GM18909 (cell line): Measurements from ENCODE around the gene NAALADL2.

Experiments
- ATAC-seq: cut with Tn5 transposase; IDR thresholded peaks from one replicate; pipeline ENCODE4 v1.9.1; 2021; ENCODE audit warnings: mild to moderate bottlenecking; ENCODE audit not compliant: unreplicated experiment, poor library complexity

NAALADL2 gene

GRCh38 chr3:174859114-174859735 is at the start of gene NAALADL2:
Gene NAALADL2 (plus strand): TSS chr3:174859334.
- ATAC-seq = no peak

DNA sequence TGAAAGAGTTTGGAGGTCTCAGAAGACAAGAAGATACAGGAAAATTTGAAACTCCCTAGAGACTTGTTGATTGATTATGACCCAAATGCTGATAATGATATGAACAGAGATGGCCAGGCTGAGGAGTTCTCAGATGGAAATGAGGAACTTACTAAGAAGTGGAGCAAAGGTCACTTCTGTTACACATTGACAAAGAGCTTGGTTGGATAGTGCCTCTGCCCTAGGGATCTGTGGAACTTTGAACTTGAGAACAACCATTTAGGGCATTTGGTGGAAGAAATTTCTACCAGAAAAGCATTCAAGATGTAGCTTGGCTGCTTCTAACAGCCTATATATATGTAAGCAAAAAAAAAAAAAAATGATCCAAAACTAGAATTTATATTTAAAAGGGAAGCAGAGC is 48.9 kb upstream of the NAALADL2 start:
- ATAC-seq = no peak

- no peak for ATAC-seq
These were observed 46.8 kb upstream of the NAALADL2 start for GRCh38 chr3:174812172-174812862.

- no peak for ATAC-seq
These were observed 43.4 kb upstream of the NAALADL2 start for GRCh38 chr3:174815750-174816149.

GRCh38 chr3:174820885-174821284 is 38.2 kb upstream of the NAALADL2 start:
- no peak for ATAC-seq

- ATAC-seq = no peak
These were observed 37.7 kb upstream of the NAALADL2 start for GRCh38 chr3:174821477-174821876.

DNA sequence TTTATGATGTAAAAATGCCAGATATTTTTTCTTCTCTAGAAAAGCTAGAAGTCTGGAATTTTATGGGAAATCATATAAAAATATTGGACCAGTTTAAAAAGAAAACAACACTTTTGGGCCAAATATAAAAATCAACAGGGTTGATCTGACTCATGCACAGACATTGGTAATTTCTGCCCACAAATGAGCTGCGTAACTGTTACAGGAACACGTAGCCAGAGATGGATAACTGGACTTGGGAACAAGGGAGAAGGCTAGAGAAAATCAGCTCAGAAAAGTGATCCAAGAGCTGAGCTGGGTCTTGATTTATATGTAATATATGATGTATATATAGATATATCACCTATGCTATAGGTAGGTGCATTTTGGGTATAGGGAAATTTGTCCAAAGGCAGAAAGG is 36.8 kb upstream of the NAALADL2 start:
- ATAC-seq = no peak

- no peak for ATAC-seq
These were observed 33.1 kb upstream of the NAALADL2 start for GRCh38 chr3:174826069-174826468.

DNA sequence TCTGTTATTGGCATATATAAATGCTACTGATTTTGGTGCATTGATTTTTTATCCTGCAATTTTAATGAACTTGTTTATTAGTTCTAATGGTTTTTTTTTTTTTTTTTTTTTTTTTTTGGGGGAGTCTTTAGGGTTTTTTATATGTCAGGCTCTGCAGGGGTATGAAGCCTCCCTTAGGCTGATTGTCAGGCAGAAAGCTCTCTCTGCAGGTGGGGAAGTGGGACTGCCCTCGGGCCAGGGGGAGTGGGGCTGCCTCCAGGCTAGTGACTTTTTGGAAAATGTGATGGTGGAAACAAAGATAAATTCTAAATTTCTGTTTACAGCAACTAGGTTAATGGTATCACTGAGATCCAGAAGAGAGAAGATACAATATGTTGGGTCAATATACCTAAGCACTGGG is 14.4 kb upstream of the NAALADL2 start:
- no peak for ATAC-seq

DNA sequence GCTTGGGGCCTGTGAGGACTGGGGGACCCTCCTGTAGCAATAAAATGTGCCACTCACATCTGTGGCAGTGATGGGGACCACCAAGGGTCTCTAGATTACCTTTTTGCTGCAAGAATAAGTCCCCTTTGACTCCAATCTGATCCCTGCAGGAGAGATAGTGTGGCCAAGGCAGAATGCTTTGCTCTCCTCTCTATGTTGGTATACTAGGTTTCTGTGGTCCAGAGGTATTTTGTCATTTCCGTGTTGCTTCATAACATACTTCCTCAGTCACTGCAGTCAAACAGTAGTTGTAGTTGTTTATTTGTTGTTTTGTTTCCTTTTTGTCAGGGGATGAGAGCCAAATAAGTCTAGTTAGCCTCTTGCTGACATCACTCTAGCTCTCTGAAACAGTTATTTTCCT is 13.1 kb upstream of the NAALADL2 start:
- ATAC-seq = no peak

DNA sequence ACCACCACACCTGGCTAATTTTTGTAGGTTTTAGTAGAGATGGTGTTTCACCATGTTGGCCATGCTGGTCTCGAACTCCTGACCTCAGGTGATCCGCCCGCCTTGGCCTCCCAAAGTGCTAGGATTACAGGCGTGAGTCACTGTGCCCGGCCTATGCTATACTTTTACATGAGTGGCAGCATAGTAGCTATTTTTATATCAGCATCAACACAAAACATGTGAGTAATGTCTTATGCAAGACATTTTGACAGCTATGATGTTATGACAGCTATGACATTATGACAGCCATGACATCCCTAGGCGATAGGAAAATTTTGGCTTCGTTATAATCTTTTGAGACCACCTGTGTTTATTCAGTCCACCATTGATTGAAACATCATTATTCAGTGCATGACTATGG is 4.1 kb upstream of the NAALADL2 start:
- no peak for ATAC-seq

- no peak for ATAC-seq
These were observed 1.8 kb upstream of the NAALADL2 start for GRCh38 chr3:174857301-174857700.

GRCh38 chr3:174858353-174858752 is 781 bp upstream of the NAALADL2 start:
- ATAC-seq = no peak

DNA sequence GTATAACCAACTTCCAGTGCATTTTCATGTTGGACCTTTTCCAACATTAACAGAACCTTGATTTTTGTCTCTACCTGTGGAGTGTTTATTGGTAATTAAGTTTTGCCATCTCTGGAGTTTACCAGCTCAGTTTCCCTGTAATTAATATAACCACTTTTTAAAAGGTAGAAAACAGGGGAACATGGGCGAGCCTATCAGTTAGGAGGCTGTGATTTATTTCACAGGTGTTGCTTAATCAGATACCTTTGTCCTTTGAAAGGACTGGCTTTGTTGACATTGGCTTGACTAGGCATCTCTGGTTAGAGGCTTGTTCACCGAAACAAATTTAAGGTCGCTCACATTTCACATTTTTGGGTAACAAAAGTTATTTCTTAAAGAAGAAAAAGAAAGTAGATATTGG is 622 bp downstream of the NAALADL2 start:
- no peak for ATAC-seq

DNA sequence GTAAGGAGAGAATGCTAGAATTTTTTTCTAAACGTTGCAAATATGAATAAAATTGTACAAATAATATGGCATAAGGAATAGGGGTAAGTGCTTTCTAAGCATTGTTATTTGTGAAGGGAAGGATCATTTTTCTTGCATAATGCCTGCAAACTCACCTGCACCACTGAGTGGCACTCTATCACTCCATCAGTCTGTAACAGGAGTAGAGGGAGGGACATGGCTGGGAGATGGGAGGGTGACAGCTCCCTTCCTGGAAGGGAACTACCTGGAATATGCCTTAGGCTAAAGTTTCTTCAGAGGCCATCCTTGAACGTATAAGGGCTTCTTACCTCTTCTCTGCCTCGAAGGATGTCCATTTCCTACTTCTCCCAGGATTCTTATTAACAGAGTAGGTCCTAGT is 3.0 kb downstream of the NAALADL2 start:
- no peak for ATAC-seq

DNA sequence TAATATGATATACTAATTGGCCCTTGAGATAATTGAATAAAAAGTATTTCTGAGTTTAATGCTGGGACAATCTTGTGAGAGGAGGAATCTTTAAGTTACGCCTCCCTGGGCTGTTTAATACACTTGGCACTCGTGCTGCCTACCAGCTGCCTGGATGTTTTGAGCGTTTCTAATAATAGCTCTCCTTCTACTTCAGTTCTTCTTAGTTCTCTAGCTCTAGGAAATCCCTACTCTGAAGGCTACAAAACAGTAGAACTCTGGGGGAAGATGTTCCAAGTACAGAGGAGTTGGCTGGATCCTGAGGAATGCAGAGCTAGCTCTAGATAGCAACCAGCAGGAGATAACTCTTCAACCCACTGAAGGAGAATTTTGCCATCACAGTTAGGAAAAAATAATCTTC is 3.5 kb downstream of the NAALADL2 start:
- ATAC-seq = no peak

GRCh38 chr3:174863488-174863887 is 4.4 kb downstream of the NAALADL2 start:
- no peak for ATAC-seq

DNA sequence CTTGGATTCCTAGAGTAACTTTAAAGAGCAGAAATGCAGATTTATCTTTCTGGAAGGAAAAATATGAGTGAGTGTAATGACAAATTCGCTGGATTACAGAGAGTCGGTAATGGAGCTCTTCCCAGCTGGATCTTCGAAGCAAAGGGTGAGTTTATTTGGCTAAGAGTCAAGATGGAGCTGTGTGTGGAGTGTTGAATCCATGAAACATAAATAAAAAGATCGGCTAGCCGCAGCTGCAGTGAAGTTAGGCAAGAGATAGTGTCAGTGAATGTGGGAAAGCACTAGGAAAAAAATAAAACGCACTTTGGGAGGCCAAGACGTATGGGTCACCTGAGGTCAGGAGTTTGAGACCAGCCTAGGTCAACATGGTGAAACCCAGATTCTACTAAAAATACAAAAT is 10.3 kb downstream of the NAALADL2 start:
- ATAC-seq = no peak

- no peak for ATAC-seq
These were observed 14.9 kb downstream of the NAALADL2 start for GRCh38 chr3:174873832-174874657.

- no peak for ATAC-seq
These were observed 23.7 kb downstream of the NAALADL2 start for GRCh38 chr3:174882789-174883188.

- ATAC-seq = no peak
These were observed 24.9 kb downstream of the NAALADL2 start for GRCh38 chr3:174883881-174884675.
